K562 (cell line): Measurements from ENCODE around the gene KHDC1. TPM values are rescaled to one million over a fixed set of nuclear protein-coding genes. Genes with fewer than 3 reads are reported as not detected.

Source experiments
- ATAC-seq: fragments of 200-7000 bp; cut with Tn5 transposase; 3 replicates; pipeline ENCODE4 v1.9.1; 2020; ENCODE audit warnings: moderate library complexity
- BruUV-seq: library from RNA; stranded (reverse); fragments of 400-500 nt; replicated peaks from 2 replicates; lab custom pipeline; 2021; lab: Mats Ljungman, UMichigan
- CTCF ChIA-PET: fragments of 300-600 bp; formaldehyde crosslinking; extraction: SDS; loops from one replicate; lab custom pipeline; 2021; ENCODE audit warnings: low intra/inter-chr PET ratio; lab: Yijun Ruan, JAX
- POLR2A ChIA-PET: fragments of 300-600, 350-650 bp; sonication (Branson Sonifier 250); formaldehyde crosslinking; extraction: SDS; loops from one replicate; lab custom pipeline; 2021; ENCODE audit warnings: antibody characterized with exemption, inconsistent platforms; lab: Yijun Ruan, JAX
- DNase-seq, 4 experiments: peaks; one replicate each; pipeline versions ENCODE4 v3.0.0 to v3.0.0-alpha.2; 2011 to 2018; ENCODE audit warnings: low spot score in 3 of 4, mixed read lengths in 3 of 4; ENCODE audit errors: extremely low read depth in 1 of 4
- FAIRE-seq: peaks from 2 replicates; lab custom pipeline; 2011; peaks lifted over from hg19 to GRCh38; lab: Jason Lieb, UNC
- H2AFZ ChIP-seq: 2 replicates; pipeline ENCODE4 v1.6.0; 2011; ENCODE audit warnings: low read depth, low read length, control low read depth, inconsistent platforms
- H3K27ac ChIP-seq: fragments of 200-600 bp; 3 replicates; pipeline ENCODE4 v1.8.0; 2011; ENCODE audit warnings: low read depth, mild to moderate bottlenecking, control low read depth, inconsistent platforms, low read length, moderate library complexity, mixed read lengths; ENCODE audit errors: extremely low read depth
- H3K27me3 ChIP-seq, 2 experiments: fragments of 300-600 bp in 1 of 2; 2 replicates in 1 of 2; 3 replicates in 1 of 2; pipeline versions ENCODE4 v1.6.0 to v1.8.0; 2011; ENCODE audit warnings: inconsistent platforms in 2 of 2, low read length in 2 of 2, mild to moderate bottlenecking in 1 of 2, mixed read lengths in 1 of 2, moderate library complexity in 1 of 2; ENCODE audit not compliant: control insufficient read depth in 2 of 2, insufficient read depth in 2 of 2
- H3K36me3 ChIP-seq: fragments of 300-600 bp; 3 replicates; pipeline ENCODE4 v1.8.0; 2011; ENCODE audit warnings: mild to moderate bottlenecking, low read length, inconsistent platforms; ENCODE audit not compliant: control insufficient read depth, insufficient read depth
- H3K4me1 ChIP-seq, 2 experiments: fragments of 200-600 bp in 1 of 2; replicated peaks in 1 of 2; 2 replicates in 1 of 2; 3 replicates in 1 of 2; pipeline versions ENCODE4 v1.5.1 to v1.8.0; 2011; ENCODE audit warnings: inconsistent platforms in 2 of 2, low read length in 2 of 2, mild to moderate bottlenecking in 1 of 2, mixed read lengths in 1 of 2, moderate library complexity in 1 of 2; ENCODE audit not compliant: control insufficient read depth in 2 of 2, insufficient read depth in 2 of 2
- H3K4me2 ChIP-seq: 2 replicates; pipeline ENCODE4 v1.6.1; 2011; ENCODE audit warnings: low read length, control low read depth, inconsistent platforms, mixed read lengths; ENCODE audit not compliant: insufficient read depth
- H3K4me3 ChIP-seq: fragments of 200-600 bp; sonication (generic), shearing (Covaris generic); 2 replicates; pipeline ENCODE4 v1.5.1; 2016; ENCODE audit warnings: control low read depth, inconsistent platforms
- H3K79me2 ChIP-seq: fragments of 200-600 bp; 3 replicates; pipeline ENCODE4 v1.8.0; 2011; ENCODE audit warnings: low read length, inconsistent platforms; ENCODE audit not compliant: control insufficient read depth, insufficient read depth
- H3K9ac ChIP-seq, 2 experiments: 2 replicates each; pipeline versions ENCODE4 v1.6.0 to v1.6.1; 2011; ENCODE audit warnings: low read depth in 2 of 2, low read length in 2 of 2, control low read depth in 1 of 2, inconsistent platforms in 1 of 2, mild to moderate bottlenecking in 1 of 2, mixed read lengths in 1 of 2; ENCODE audit not compliant: insufficient read depth in 1 of 2
- H3K9me1 ChIP-seq: one replicate; pipeline ENCODE4 v1.6.0; 2011; ENCODE audit warnings: inconsistent platforms, mild to moderate bottlenecking, low read length, moderate library complexity; ENCODE audit not compliant: control insufficient read depth, insufficient read depth
- H3K9me3 ChIP-seq: replicated peaks from 2 replicates; pipeline ENCODE4 v1.5.1; 2011; ENCODE audit warnings: low read depth, low read length, inconsistent platforms; ENCODE audit not compliant: control insufficient read depth, insufficient read depth
- H4K20me1 ChIP-seq: replicated peaks from 2 replicates; pipeline ENCODE4 v1.6.1; 2011; ENCODE audit warnings: low read length, inconsistent platforms, mixed read lengths; ENCODE audit not compliant: control insufficient read depth, insufficient read depth
- ETV1 ChIP-seq: fragments of 450-650 bp; conservative IDR thresholded peaks from 2 replicates; pipeline ENCODE4 v1.6.1; 2016; ENCODE audit warnings: missing genetic modification characterization, control low read depth, low read depth, missing compliant biosample characterization
- HOXB6 ChIP-seq: fragments of 250-450 bp; sonication (Bioruptor Pico); IDR thresholded peaks from 2 replicates; pipeline ENCODE4 v1.5.1; 2022; ENCODE audit warnings: mild to moderate bottlenecking, borderline replicate concordance
- MCM2 ChIP-seq: fragments of 450-650 bp; IDR thresholded peaks from 2 replicates; pipeline ENCODE4 v1.6.1; 2017; ENCODE audit warnings: low read depth, mild to moderate bottlenecking
- NCOA4 ChIP-seq: fragments of 450-650 bp; IDR thresholded peaks from 2 replicates; pipeline ENCODE4 v1.6.1; 2018; ENCODE audit warnings: mild to moderate bottlenecking; ENCODE audit not compliant: partially characterized antibody
- OTX1 ChIP-seq: fragments of 450-650 bp; formaldehyde crosslinking; IDR thresholded peaks from 2 replicates; pipeline ENCODE4 v1.4.0; 2022; ENCODE audit warnings: mild to moderate bottlenecking
- WGBS: fragments of 100-300 bp; shearing (Covaris generic); methylation state at CpG from one replicate; pipeline ENCODE4 v1.1.6; 2016; ENCODE audit warnings: low coverage, mixed read lengths; ENCODE audit not compliant: insufficient coverage; ENCODE audit errors: missing lambda C conversion rate; 5-methylcytosine and 5-hydroxymethylcytosine counted together
- in situ Hi-C: fragments of 300-500 bp; cut with MboI; formaldehyde crosslinking; loops from 4 replicates; pipeline ENCODE4 v1.15.0; 2018; ENCODE audit warnings: inconsistent platforms, mixed read lengths
- intact Hi-C: fragments of 100-400 bp; cut with micrococcal nuclease; formaldehyde crosslinking; loops from 2 replicates; pipeline ENCODE4 v1.14.2; 2022
- polyA plus RNA-seq, 8 experiments: library from polyadenylated mRNA; depleted of rRNA in 4 of 8; stranded (reverse) in 5 of 8; unstranded in 3 of 8; fragments of >200 nt; fragmentation: Nextera tagmentation in 2 of 8; fragmentation: Illumina TruSeq in 1 of 8; extraction: Ambion mirVana in 2 of 8; extraction: Trizol in 1 of 8; gene quantifications; 2 replicates each; pipeline versions ENCODE4 v1.2.1 to v1.2.3, GENCODE V29; 2011 to 2014; ENCODE audit warnings: inconsistent platforms in 1 of 8, missing spikeins in 1 of 8
- total RNA-seq, 7 experiments: library from RNA; depleted of rRNA in 6 of 7; stranded (reverse); fragments of >200 nt in 6 of 7; fragmentation: Illumina TruSeq in 2 of 7; extraction: Trizol in 2 of 7; gene quantifications; 2 replicates each; pipeline versions ENCODE4 v1.2.1 to v1.2.3, GENCODE V29; 2011 to 2021; ENCODE audit warnings: low replicate concordance in 1 of 7
- TF ChIP-seq, protein P1 (sequence below): sonication (generic); formaldehyde crosslinking; IDR thresholded peaks from 2 replicates; pipeline ENCODE4 v1.8.0; 2022; ENCODE audit warnings: missing genetic modification reagents, mild to moderate bottlenecking, moderate library complexity, borderline replicate concordance
- TF ChIP-seq, protein P2 (sequence below): sonication (generic); formaldehyde crosslinking; IDR thresholded peaks from 2 replicates; pipeline ENCODE4 v1.9.0; 2022; ENCODE audit warnings: mild to moderate bottlenecking, missing genetic modification reagents
- TF ChIP-seq, protein P3 (sequence below), 3 experiments: IDR thresholded peaks in 2 of 3; conservative IDR thresholded peaks in 1 of 3; 2 replicates each; pipeline ENCODE4 v1.5.1; 2011 to 2012; ENCODE audit warnings: low read length in 3 of 3, mild to moderate bottlenecking in 3 of 3, control low read depth in 2 of 3, improper control_type of control experiment in 1 of 3, inconsistent platforms in 1 of 3, low read depth in 1 of 3, mixed read lengths in 1 of 3, moderate library complexity in 1 of 3; ENCODE audit not compliant: insufficient read depth in 2 of 3

KHDC1 gene
- total and polyA plus RNA-seq, 9 of the 15 experiments (the other 6 are each of a cell fraction or from before 2014, with no cell fraction given), result 2.5 to 19.5 (median 8.0) TPM

DNA sequence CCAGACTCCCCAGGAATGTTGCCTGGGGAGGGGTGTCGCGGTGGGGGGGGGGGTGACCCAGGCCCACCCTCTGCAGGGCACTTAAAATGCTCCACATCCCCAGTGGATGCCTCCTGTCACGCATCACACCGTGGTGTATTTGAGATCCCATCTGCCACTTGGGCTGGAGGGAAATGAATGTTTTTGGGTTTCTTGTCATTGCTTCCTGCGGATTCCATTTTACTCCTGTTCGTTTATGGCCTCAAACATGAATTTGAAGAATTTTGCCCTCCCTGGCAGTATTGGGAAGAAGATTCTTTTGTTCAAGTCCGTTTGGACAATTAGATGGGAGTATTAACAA is 544 bp upstream of the KHDC1 start:
- ATAC-seq (peak; percentile 31), FAIRE-seq (no peak), DNase-seq (peak in 1 of 4 experiments; percentile 14)
- H3K36me3 ChIP-seq, result peaks cover 6% of the 10 kb centered on the region; the same call in 1 of the 3 replicates
- H3K4me1 ChIP-seq, result peaks cover 4 to 10% of the 10 kb centered on the region in 2 experiments; a peak in 3 of 5 replicates
- no peaks in the 10 kb centered on the region for H3K9me3 ChIP-seq
- CTCF ChIA-PET, result no interaction called here
- peak overlapping the region; percentile 40 for H3K4me3 ChIP-seq
- H3K27me3 ChIP-seq, result no peaks in the 10 kb centered on the region
- peaks cover 6% of the 10 kb centered on the region; the same call in 2 of the 3 replicates for H3K79me2 ChIP-seq
- no TSS peak for BruUV-seq
- TF ChIP-seq, protein P1, sequence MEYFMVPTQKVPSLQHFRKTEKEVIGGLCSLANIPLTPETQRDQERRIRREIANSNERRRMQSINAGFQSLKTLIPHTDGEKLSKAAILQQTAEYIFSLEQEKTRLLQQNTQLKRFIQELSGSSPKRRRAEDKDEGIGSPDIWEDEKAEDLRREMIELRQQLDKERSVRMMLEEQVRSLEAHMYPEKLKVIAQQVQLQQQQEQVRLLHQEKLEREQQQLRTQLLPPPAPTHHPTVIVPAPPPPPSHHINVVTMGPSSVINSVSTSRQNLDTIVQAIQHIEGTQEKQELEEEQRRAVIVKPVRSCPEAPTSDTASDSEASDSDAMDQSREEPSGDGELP (CRISPR knock-in tag), result peak; percentile 1; the same call in 1 of the 2 replicates
- no peak for TF ChIP-seq NCOA4
- H3K9me1 ChIP-seq, result no peaks in the 10 kb centered on the region
- peak overlapping the region; percentile 80 for H3K4me2 ChIP-seq
- POLR2A ChIA-PET, result interaction anchor here (0.6 to 0.9 kb wide), 2 partner anchors 14 to 25 kb away, joined by 3 to 4 read pairs; no protein-coding TSS in a partner anchor
- H2AFZ ChIP-seq, result peak overlapping the region; percentile 89
- in situ Hi-C loops (no loop called here), intact Hi-C loops (no loop called here)
- H4K20me1 ChIP-seq, result no peaks in the 10 kb centered on the region
- peak overlapping the region; percentile 55; the same call in 1 of the 3 replicates for H3K27ac ChIP-seq
- H3K9ac ChIP-seq, result peak overlapping the region; percentile 65 to 94
- 29% methylated on average over 7 of the region's 7 CpGs for WGBS

DNA sequence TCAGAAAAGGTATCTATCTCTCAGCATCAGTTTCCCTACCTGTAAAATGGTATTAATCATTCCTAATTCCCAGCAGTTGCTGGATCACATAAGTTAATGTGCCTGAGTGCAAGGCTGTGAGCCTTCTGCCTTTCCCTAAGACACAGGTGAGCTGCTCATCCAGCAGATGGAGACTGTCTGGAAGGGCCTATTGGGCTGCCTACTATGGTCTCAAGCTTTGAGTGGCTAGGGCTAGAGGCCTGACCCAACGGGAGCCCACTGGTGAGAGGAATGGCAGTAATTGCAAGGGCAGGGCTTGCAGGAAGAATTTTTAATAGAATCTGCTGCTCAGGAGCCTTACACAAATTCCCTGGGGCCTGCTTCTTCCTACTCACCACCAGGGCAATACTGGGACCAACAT is 4.3 kb downstream of the KHDC1 start:
- in situ Hi-C loops, result no loop called here
- no peaks in the 10 kb centered on the region for H4K20me1 ChIP-seq
- no TSS peak for BruUV-seq
- H3K36me3 ChIP-seq, result no peaks in the 10 kb centered on the region
- DNase-seq (no peak), FAIRE-seq (no peak), ATAC-seq (peak; percentile 22; the same call in 1 of the 3 replicates)
- no peaks in the 10 kb centered on the region for H3K27me3 ChIP-seq
- no peaks in the 10 kb centered on the region for H3K9me1 ChIP-seq
- no peak overlapping the region for H2AFZ ChIP-seq
- CTCF ChIA-PET, result interaction anchor here (0.6 kb wide), 1 partner anchor 370 kb away, joined by 4 read pairs; no protein-coding TSS in a partner anchor
- intact Hi-C loops, result no loop called here
- no peak for TF ChIP-seq OTX1 (CRISPR knock-in tag)
- TF ChIP-seq, protein P2, sequence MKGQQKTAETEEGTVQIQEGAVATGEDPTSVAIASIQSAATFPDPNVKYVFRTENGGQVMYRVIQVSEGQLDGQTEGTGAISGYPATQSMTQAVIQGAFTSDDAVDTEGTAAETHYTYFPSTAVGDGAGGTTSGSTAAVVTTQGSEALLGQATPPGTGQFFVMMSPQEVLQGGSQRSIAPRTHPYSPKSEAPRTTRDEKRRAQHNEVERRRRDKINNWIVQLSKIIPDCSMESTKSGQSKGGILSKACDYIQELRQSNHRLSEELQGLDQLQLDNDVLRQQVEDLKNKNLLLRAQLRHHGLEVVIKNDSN, result no peak
- TF ChIP-seq, protein P3, sequence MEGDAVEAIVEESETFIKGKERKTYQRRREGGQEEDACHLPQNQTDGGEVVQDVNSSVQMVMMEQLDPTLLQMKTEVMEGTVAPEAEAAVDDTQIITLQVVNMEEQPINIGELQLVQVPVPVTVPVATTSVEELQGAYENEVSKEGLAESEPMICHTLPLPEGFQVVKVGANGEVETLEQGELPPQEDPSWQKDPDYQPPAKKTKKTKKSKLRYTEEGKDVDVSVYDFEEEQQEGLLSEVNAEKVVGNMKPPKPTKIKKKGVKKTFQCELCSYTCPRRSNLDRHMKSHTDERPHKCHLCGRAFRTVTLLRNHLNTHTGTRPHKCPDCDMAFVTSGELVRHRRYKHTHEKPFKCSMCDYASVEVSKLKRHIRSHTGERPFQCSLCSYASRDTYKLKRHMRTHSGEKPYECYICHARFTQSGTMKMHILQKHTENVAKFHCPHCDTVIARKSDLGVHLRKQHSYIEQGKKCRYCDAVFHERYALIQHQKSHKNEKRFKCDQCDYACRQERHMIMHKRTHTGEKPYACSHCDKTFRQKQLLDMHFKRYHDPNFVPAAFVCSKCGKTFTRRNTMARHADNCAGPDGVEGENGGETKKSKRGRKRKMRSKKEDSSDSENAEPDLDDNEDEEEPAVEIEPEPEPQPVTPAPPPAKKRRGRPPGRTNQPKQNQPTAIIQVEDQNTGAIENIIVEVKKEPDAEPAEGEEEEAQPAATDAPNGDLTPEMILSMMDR (IDR thresholded peaks at IDR 0.05 in 2 of 3, conservative IDR thresholded peaks at IDR 0.05 in 1 of 3; ENCODE audit: insufficient read depth in 2 of 3, low read depth in 1 of 3, low read length in 3 of 3), result peak in 2 of 3 experiments; percentile 5 to 10; a peak in 1 of 6 replicates
- no peak for TF ChIP-seq ETV1 (tag)
- no peak for TF ChIP-seq HOXB6 (CRISPR knock-in tag)
- TF ChIP-seq MCM2, result no peak
- H3K79me2 ChIP-seq, result peaks cover 6% of the 10 kb centered on the region; the same call in 2 of the 3 replicates
- POLR2A ChIA-PET, result no interaction called here
- no peaks in the 10 kb centered on the region for H3K9me3 ChIP-seq
- no peak overlapping the region for H3K27ac ChIP-seq
- no peak overlapping the region for H3K4me3 ChIP-seq
- peaks cover 0 to 6% of the 10 kb centered on the region in 2 experiments; a peak in 3 of 5 replicates for H3K4me1 ChIP-seq
- WGBS, result 0% methylated on average over 1 of the region's 1 CpG
- no peak overlapping the region; a peak in 1 of 4 replicates for H3K9ac ChIP-seq
- H3K4me2 ChIP-seq, result no peak overlapping the region
